IPS-20b (cell line): ENCODE data around the gene TBX6.

Experiments
- H3K27ac ChIP-seq: one replicate; pipeline ENCODE4 v1.5.1; 2013; ENCODE audit warnings: low read length
- H3K27me3 ChIP-seq: 2 replicates; pipeline ENCODE4 v1.6.1; 2013; ENCODE audit warnings: mild to moderate bottlenecking, low read length, inconsistent platforms; ENCODE audit not compliant: insufficient read depth
- H3K36me3 ChIP-seq: 2 replicates; pipeline ENCODE4 v1.6.1; 2013; ENCODE audit warnings: low read depth, mild to moderate bottlenecking, inconsistent platforms, low read length, moderate library complexity; ENCODE audit not compliant: insufficient read depth
- H3K4me1 ChIP-seq: 2 replicates; pipeline ENCODE4 v1.6.1; 2013; ENCODE audit warnings: mild to moderate bottlenecking, control low read depth, inconsistent platforms, low read length, moderate library complexity; ENCODE audit not compliant: insufficient read depth
- H3K4me3 ChIP-seq: 2 replicates; pipeline ENCODE4 v1.5.1; 2013; ENCODE audit warnings: mild to moderate bottlenecking, low read length, inconsistent platforms
- H3K9ac ChIP-seq: 2 replicates; pipeline ENCODE4 v1.6.1; 2013; ENCODE audit warnings: low read depth, mild to moderate bottlenecking, inconsistent platforms, low read length, moderate library complexity
- H3K9me3 ChIP-seq: 2 replicates; pipeline ENCODE4 v1.6.1; 2013; ENCODE audit warnings: mild to moderate bottlenecking, low read depth, low read length, inconsistent platforms; ENCODE audit not compliant: insufficient read depth

The TBX6 gene

GRCh38 chr16:30083216-30084055 lies 8.3 kb downstream of the TBX6 start:
- H3K36me3 ChIP-seq, result peaks cover 69% of the 10 kb centered on the region
- no peak overlapping the region for H3K27ac ChIP-seq
- H3K27me3 ChIP-seq, result no peaks in the 10 kb centered on the region
- H3K9me3 ChIP-seq, result no peaks in the 10 kb centered on the region
- no peak overlapping the region for H3K9ac ChIP-seq
- no peak overlapping the region for H3K4me3 ChIP-seq
- no peaks in the 10 kb centered on the region for H3K4me1 ChIP-seq

GRCh38 chr16:30082545-30083090 lies 9.1 kb downstream of the TBX6 start:
- H3K9me3 ChIP-seq, result no peaks in the 10 kb centered on the region
- H3K27ac ChIP-seq, result no peak overlapping the region
- H3K36me3 ChIP-seq, result peaks cover 77% of the 10 kb centered on the region
- H3K4me3 ChIP-seq, result no peak overlapping the region
- no peak overlapping the region for H3K9ac ChIP-seq
- H3K4me1 ChIP-seq, result no peaks in the 10 kb centered on the region
- H3K27me3 ChIP-seq, result no peaks in the 10 kb centered on the region

GRCh38 chr16:30079480-30079879 lies 12.2 kb downstream of the TBX6 start:
- H3K36me3 ChIP-seq, result peaks cover 71% of the 10 kb centered on the region
- H3K4me1 ChIP-seq, result peaks cover 4% of the 10 kb centered on the region; the same call in 1 of the 2 replicates
- no peak overlapping the region for H3K4me3 ChIP-seq
- no peak overlapping the region for H3K27ac ChIP-seq
- no peaks in the 10 kb centered on the region for H3K9me3 ChIP-seq
- no peaks in the 10 kb centered on the region for H3K27me3 ChIP-seq
- H3K9ac ChIP-seq, result no peak overlapping the region

GRCh38 chr16:30078744-30079143 lies 13.0 kb downstream of the TBX6 start:
- no peaks in the 10 kb centered on the region for H3K27me3 ChIP-seq
- peaks cover 4% of the 10 kb centered on the region; the same call in 1 of the 2 replicates for H3K4me1 ChIP-seq
- no peak overlapping the region for H3K9ac ChIP-seq
- no peak overlapping the region for H3K4me3 ChIP-seq
- H3K36me3 ChIP-seq, result peaks cover 64% of the 10 kb centered on the region
- no peak overlapping the region for H3K27ac ChIP-seq
- no peaks in the 10 kb centered on the region for H3K9me3 ChIP-seq

- H3K4me3 ChIP-seq, result no peak overlapping the region; the same call in 1 of the 2 replicates
- peaks cover 4% of the 10 kb centered on the region; the same call in 1 of the 2 replicates for H3K4me1 ChIP-seq
- no peaks in the 10 kb centered on the region for H3K9me3 ChIP-seq
- H3K36me3 ChIP-seq, result peaks cover 53% of the 10 kb centered on the region
- H3K9ac ChIP-seq, result no peak overlapping the region
- no peaks in the 10 kb centered on the region for H3K27me3 ChIP-seq
- no peak overlapping the region for H3K27ac ChIP-seq
These were observed 14.1 kb downstream of the TBX6 start for GRCh38 chr16:30077656-30078055.

GRCh38 chr16:30076276-30076791 lies 15.4 kb downstream of the TBX6 start:
- peak overlapping the region; percentile 89 for H3K9ac ChIP-seq
- H3K4me1 ChIP-seq, result peaks cover 4% of the 10 kb centered on the region; the same call in 1 of the 2 replicates
- no peak overlapping the region for H3K27ac ChIP-seq
- peaks cover 53% of the 10 kb centered on the region for H3K36me3 ChIP-seq
- H3K9me3 ChIP-seq, result no peaks in the 10 kb centered on the region
- peak overlapping the region; percentile 93 for H3K4me3 ChIP-seq
- no peaks in the 10 kb centered on the region for H3K27me3 ChIP-seq

DNA sequence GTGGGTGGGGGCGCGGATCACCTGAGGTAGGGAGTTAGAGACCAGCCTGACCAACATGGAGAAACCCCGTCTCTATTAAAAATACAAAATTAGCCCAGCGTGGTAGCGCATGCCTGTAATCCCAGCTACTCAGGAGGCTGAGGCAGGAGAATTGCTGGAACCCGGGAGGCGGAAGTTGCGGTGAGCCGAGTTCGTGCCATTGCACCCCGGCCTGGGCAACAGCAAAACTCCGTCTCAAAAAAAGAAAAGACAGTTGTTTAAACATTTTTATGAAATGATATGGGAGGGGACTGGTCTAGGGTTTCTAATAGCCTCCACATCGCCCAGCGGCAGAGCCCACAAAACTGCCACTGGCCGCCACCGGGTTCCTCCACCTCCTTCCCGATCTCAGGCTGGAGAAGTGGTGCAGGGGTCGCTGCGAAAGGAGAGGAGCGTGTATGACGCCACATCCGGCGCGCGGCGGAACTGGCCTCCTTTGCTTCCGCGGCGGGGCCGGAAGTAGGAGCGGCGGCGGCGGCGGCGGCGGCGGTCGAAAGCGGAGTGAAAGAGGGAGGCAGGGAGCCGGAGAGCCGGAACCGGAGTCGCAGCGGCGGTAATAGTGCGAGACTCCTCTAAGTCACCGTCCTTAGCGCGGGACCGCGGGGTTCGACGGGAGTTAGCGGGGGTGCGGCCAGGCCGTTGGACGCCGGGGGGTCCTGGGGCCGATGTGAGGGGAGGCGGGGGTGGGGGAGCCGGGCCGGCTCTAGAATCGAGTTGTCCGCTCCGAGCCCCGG lies 16.0 kb downstream of the TBX6 start, which contains the start of gene PPP4C:
Gene PPP4C, plus strand, starts transcription at position 492 of the 773 bp plus-strand sequence. CDS start 384 bp downstream, outside the sequence.
- H3K4me1 ChIP-seq, result peaks cover 4% of the 10 kb centered on the region; the same call in 1 of the 2 replicates
- H3K9ac ChIP-seq, result peak within 1 kb of the TSS; percentile 89
- no peaks in the 10 kb centered on the region for H3K27me3 ChIP-seq
- H3K27ac ChIP-seq, result peak within 1 kb of the TSS; percentile 58
- no peaks in the 10 kb centered on the region for H3K9me3 ChIP-seq
- peak within 1 kb of the TSS; percentile 93 for H3K4me3 ChIP-seq
- H3K36me3 ChIP-seq, result peaks cover 53% of the 10 kb centered on the region

- no peaks in the 10 kb centered on the region for H3K9me3 ChIP-seq
- no peaks in the 10 kb centered on the region for H3K27me3 ChIP-seq
- H3K36me3 ChIP-seq, result peaks cover 58% of the 10 kb centered on the region
- no peak overlapping the region for H3K4me3 ChIP-seq
- H3K4me1 ChIP-seq, result peaks cover 6% of the 10 kb centered on the region; the same call in 1 of the 2 replicates
- H3K9ac ChIP-seq, result no peak overlapping the region
- no peak overlapping the region for H3K27ac ChIP-seq
These were observed 21.2 kb downstream of the TBX6 start for GRCh38 chr16:30070490-30070889.

DNA sequence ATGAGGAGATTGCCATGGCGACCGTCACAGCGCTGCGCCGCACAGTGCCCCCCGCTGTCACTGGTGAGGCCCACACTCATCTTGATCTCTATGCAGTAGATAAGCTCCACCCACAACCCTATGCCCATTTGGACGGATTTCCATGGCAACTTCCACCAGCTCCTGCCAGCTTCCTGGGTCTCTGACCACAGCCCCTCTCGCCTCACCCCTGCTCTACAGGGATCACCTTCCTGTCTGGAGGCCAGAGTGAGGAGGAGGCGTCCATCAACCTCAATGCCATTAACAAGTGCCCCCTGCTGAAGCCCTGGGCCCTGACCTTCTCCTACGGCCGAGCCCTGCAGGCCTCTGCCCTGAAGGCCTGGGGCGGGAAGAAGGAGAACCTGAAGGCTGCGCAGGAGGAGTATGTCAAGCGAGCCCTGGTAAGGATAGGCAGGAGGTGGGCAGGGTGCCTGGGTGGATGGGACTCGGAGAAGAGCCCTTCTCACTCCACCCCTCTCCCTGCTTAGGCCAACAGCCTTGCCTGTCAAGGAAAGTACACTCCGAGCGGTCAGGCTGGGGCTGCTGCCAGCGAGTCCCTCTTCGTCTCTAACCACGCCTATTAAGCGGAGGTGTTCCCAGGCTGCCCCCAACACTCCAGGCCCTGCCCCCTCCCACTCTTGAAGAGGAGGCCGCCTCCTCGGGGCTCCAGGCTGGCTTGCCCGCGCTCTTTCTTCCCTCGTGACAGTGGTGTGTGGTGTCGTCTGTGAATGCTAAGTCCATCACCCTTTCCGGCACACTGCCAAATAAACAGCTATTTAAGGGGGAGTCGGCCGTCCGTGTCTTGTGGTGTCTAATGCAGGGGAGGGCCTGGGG lies 21.9 kb downstream of the TBX6 start:
- no peaks in the 10 kb centered on the region for H3K27me3 ChIP-seq
- no peaks in the 10 kb centered on the region for H3K9me3 ChIP-seq
- no peak overlapping the region for H3K4me3 ChIP-seq
- peaks cover 6% of the 10 kb centered on the region; the same call in 1 of the 2 replicates for H3K4me1 ChIP-seq
- H3K27ac ChIP-seq, result no peak overlapping the region
- peaks cover 58% of the 10 kb centered on the region for H3K36me3 ChIP-seq
- H3K9ac ChIP-seq, result no peak overlapping the region

DNA sequence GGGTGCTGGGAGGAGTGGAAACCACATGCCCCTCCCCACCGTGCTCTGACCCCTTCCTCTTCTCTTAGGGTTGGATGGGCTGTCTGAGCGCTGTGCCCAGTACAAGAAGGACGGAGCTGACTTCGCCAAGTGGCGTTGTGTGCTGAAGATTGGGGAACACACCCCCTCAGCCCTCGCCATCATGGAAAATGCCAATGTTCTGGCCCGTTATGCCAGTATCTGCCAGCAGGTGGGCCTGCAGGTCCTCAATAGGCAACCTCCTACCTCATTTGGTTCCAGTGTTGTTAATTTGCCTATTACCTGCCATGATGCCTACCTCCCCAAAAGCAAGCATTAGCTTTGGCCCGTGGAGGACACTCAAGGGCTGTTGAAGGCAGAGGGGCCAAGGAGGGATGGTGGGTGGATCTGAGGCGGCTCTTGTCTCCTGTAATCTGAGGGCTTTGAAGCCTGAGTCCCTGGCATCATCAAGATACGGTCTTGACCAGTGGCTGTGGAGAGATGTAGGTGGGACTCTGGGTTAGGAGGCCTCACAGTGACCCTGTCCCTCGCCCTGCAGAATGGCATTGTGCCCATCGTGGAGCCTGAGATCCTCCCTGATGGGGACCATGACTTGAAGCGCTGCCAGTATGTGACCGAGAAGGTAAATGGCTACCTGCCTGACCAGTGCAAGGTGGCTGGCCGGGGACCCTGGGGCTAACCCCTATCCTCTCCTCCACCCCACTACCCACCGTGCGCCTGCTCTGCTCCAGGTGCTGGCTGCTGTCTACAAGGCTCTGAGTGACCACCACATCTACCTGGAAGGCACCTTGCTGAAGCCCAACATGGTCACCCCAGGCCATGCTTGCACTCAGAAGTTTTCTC lies 22.7 kb downstream of the TBX6 start:
- Histone ChIP-seq H3K9me3 (no peaks in the 10 kb centered on the region), H3K27ac (no peak overlapping the region), H3K4me3 (no peak overlapping the region), H3K27me3 (no peaks in the 10 kb centered on the region), H3K9ac (no peak overlapping the region), H3K4me1 (peaks cover 6% of the 10 kb centered on the region; the same call in 1 of the 2 replicates), H3K36me3 (peaks cover 58% of the 10 kb centered on the region)
